Right lobe of liver (tissue), 6 donors: ENCODE results near the gene AHI1. TPM values are rescaled to one million over a fixed set of nuclear protein-coding genes. Genes with fewer than 3 reads are reported as not detected.
"Not testable (repeated sequence)": the region's sequence is repeated elsewhere in the genome, so short reads cannot be mapped to it uniquely, and the experiment has no call there.

Source experiments
- ATAC-seq, 4 donors: fragments of 200-7000 bp; cut with Tn5 transposase; one replicate each; pipeline ENCODE4 v1.9.1; 2020; ENCODE audit warnings: mild to moderate bottlenecking in 4 of 4, moderate library complexity in 4 of 4
- DNase-seq, 3 donors: peaks; one replicate each; pipeline ENCODE4 v3.0.0-alpha.2; 2020
- H3K27ac ChIP-seq, 3 donors: fragments of 200-600 bp; one replicate each; pipeline ENCODE4 v1.8.0; 2022
- H3K27me3 ChIP-seq, 2 donors: fragments of 200-600 bp; one replicate each; pipeline ENCODE4 v1.8.0; 2022
- H3K36me3 ChIP-seq, 4 donors: fragments of 200-600 bp; sonication (generic) in 1 of 4; one replicate each; pipeline versions ENCODE4 v1.5.1 to v1.8.0; 2017 to 2022; ENCODE audit warnings: control low read depth in 1 of 4
- H3K4me1 ChIP-seq, 4 donors: fragments of 200-600 bp; sonication (generic) in 1 of 4; one replicate each; pipeline versions ENCODE4 v1.5.1 to v1.8.0; 2017 to 2022; ENCODE audit warnings: control low read depth in 1 of 4
- H3K4me3 ChIP-seq, 3 donors: fragments of 200-600 bp; one replicate each; pipeline ENCODE4 v1.8.0; 2022
- H3K9me3 ChIP-seq, 4 donors: fragments of 200-600 bp; sonication (generic) in 1 of 4; one replicate each; pipeline versions ENCODE4 v1.5.1 to v1.8.0; 2017 to 2022; ENCODE audit warnings: control low read depth in 1 of 4
- CTCF ChIP-seq, 4 donors: fragments of 200-600 bp in 3 of 4; fragments of 450-650 bp in 1 of 4; IDR thresholded peaks; one replicate each; pipeline versions ENCODE4 v1.5.1 to v1.8.0; 2016 to 2022; ENCODE audit warnings: antibody characterized with exemption in 4 of 4, mild to moderate bottlenecking in 2 of 4
- POLR2A ChIP-seq: fragments of 450-650 bp; IDR thresholded peaks from one replicate; pipeline ENCODE4 v1.6.1; 2017; ENCODE audit warnings: antibody characterized with exemption, mild to moderate bottlenecking
- WGBS: methylation state at CpG from one replicate; pipeline ENCODE4 v1.1.6; 2018; ENCODE audit warnings: low coverage, low lambda C conversion rate; ENCODE audit not compliant: insufficient coverage; ENCODE audit errors: missing lambda C conversion rate; 5-methylcytosine and 5-hydroxymethylcytosine counted together
- intact Hi-C, 2 donors: fragments of 100-400 bp; cut with DNase I; formaldehyde crosslinking; loops; one replicate each; pipeline versions ENCODE4 v1.11.2 to v1.14.1; 2022
- total RNA-seq, 6 experiments: library from RNA; depleted of rRNA in 2 of 6; stranded (reverse); fragments of >200 nt in 2 of 6; fragmentation: NEBNext Ultra II Directional in 3 of 6; extraction: Animal tissue kit (Norgen Biotek cat#: 25700) in 3 of 6; gene quantifications; one replicate each; pipeline versions ENCODE4 v1.1.0 to v1.2.4, GENCODE V29; 2016 to 2023
- donor health status: DM: no; HTN: yes; CAD: no.
- donor health status: DM: no; HTN: no; CAD: no.
- donor health status: DM: no; HTN: no; CAD: no.
- donor health status: DM: no; HTN: yes; CAD: no.
- donor health status: DM: no; HTN: yes; CAD: no.

Gene AHI1
- total RNA-seq, 6 experiments from 2014 or later = 4.7 to 9.2 (median 8.0) TPM

DNA sequence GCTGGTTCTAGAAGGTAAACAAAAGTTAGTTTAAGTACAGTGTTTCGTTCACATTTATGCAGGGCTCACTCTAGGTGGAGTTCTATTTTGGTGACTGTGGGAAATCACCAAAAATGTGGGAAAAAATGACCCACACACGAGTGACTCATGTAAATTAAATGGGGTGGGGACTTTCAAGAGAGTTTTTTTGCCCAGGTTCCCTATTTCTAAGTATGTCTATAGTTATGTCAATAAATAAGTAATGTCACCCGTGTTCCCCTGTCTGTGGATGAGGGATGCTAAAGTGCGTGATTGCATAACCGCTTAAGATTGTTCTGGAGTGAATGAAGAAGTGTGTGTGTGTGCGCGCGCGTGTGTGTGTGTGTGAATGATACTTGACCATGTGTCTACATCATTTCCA lies 247.3 kb downstream of the AHI1 start:
- Histone ChIP-seq H3K4me3 (no peak overlapping the region), H3K4me1 (peaks cover 0 to 12% (median 0%) of the 10 kb centered on the region in 4 donors), H3K9me3 (no peaks in the 10 kb centered on the region), H3K36me3 (no peaks in the 10 kb centered on the region), H3K27me3 (no peaks in the 10 kb centered on the region), H3K27ac (no peak overlapping the region)
- no peak for ATAC-seq
- no peak for DNase-seq
- intact Hi-C loops = no loop called here
- 70% methylated on average over 9 of the region's 9 CpGs for WGBS
- no peak for TF ChIP-seq POLR2A
- TF ChIP-seq CTCF (IDR thresholded peaks at IDR 0.05) = no peak

DNA sequence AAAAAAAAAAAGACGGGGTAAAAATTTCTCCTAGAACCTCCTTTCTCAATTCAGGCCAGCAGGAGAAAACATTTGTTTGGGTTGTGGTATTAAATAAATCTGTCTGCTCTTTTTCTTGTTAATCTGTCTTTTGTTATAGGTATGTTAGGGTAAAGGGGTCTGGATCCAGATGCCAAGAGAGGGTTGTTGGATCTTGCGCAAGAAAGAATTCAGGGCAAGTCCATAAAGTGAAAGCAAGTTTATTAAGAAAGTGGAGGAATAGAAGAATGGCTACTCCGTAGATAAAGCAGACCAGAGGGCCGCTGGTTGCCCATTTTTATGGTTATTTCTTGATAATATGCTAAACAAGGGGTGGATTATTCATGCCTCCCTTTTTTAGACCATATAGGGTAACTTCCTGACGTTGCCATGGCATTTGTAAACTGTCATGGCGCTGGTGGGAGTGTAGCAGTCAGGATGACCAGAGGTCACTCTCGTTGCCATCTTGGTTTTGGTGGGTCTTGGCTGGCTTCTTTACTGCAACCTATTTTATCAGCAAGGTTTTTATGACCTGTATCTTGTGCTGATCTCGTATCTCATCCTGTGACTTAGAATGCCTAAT lies 251.0 kb downstream of the AHI1 start:
- H3K9me3 ChIP-seq, DNase-seq, H3K27me3 ChIP-seq, H3K36me3 ChIP-seq, intact Hi-C loops, H3K27ac ChIP-seq, H3K4me3 ChIP-seq, ATAC-seq, H3K4me1 ChIP-seq: not testable (repeated sequence)
- 89% methylated on average over 7 of the region's 8 CpGs for WGBS

DNA sequence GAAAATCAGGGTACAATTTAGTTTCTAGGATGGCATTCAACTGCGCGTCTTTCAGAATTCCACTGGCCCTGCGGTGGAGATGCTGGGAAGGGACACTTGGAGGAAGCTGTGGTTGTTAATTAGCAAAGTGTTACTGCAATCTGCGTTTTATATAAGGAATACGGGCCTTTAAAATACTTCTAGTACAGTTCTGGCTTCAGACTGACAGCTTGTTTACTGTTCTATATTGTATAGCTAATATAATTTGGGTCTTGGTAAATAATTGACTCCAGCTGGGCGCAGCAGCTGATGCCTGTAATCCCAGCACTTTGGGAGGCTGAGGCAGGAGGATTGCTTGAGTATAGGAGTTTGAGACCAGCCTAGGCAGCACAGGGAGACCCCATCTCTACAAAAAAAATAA lies 252.7 kb downstream of the AHI1 start:
- Histone ChIP-seq H3K9me3 (no peaks in the 10 kb centered on the region), H3K36me3 (no peaks in the 10 kb centered on the region), H3K27ac (no peak overlapping the region), H3K27me3 (no peaks in the 10 kb centered on the region), H3K4me3 (no peak overlapping the region), H3K4me1 (no peaks in the 10 kb centered on the region)
- no peak for TF ChIP-seq CTCF (IDR thresholded peaks at IDR 0.05)
- TF ChIP-seq POLR2A = no peak
- 84% methylated on average over 6 of the region's 6 CpGs for WGBS
- no peak for DNase-seq
- no peak for ATAC-seq
- intact Hi-C loops = no loop called here

DNA sequence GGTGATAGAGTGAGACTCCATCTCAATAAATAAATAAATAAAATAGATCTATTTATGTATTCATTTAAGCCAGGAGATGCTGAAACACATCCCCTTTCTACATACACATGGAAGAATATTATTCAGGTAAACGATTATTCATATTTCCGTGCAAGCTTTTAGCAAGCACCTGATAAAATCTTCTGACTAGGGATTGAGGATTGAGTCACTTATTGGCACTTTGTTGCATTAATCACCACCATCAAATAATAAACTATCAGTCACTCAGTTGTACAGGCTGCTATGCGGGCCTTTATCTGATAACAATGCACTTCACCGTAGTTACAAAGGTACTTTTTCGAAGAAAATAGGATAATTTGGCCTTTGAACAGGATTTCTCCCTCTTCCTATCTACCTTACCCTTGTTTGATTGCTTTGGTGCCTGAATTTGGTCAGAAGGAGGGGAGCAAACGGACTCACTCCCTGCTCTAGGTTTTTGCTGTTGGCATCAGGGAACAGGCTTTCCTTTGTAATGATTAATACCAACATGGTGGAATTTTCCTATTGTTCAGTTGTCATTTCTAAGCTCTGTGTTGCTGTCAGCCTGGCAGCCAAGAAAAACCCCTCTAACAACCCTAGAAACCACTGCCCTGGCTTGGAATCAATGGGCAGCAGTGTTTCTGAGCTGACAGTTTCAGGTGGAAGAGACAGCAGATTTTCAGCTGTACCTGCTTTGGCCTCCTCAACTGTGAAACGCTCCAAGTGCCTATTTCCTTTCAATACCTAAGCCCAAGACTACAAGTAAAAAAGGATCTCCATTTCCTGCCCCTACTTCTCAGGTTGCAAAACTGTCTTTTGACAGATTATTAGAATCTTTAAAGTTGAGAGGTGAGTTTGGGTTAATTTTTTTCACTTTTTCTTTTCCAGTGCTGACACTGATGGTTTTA lies 253.4 kb downstream of the AHI1 start:
- Histone ChIP-seq H3K4me1 (no peaks in the 10 kb centered on the region), H3K27ac (no peak overlapping the region), H3K9me3 (no peaks in the 10 kb centered on the region), H3K36me3 (no peaks in the 10 kb centered on the region), H3K27me3 (no peaks in the 10 kb centered on the region), H3K4me3 (no peak overlapping the region)
- TF ChIP-seq CTCF (IDR thresholded peaks at IDR 0.05) (no peak), POLR2A (no peak)
- WGBS = 88% methylated on average over 7 of the region's 7 CpGs
- ATAC-seq (no peak), DNase-seq (no peak)
- intact Hi-C loops = no loop called here

GRCh38 chr6:135240711-135241110 lies 256.8 kb downstream of the AHI1 start:
- TF ChIP-seq CTCF (IDR thresholded peaks at IDR 0.05) (no peak), POLR2A (no peak)
- ATAC-seq = no peak
- 77% methylated on average over 5 of the region's 5 CpGs for WGBS
- Histone ChIP-seq H3K4me3 (no peak overlapping the region), H3K4me1 (no peaks in the 10 kb centered on the region), H3K27ac (no peak overlapping the region), H3K27me3 (no peaks in the 10 kb centered on the region), H3K9me3 (no peaks in the 10 kb centered on the region), H3K36me3 (no peaks in the 10 kb centered on the region)
- DNase-seq = no peak
- intact Hi-C loops = no loop called here
